ENCODE measurements around the gene EXOC6.
A peak's percentile ranks its signal among the peaks of the same experiment; 100 is the strongest.
"Not testable (repeated sequence)": the region's sequence is repeated elsewhere in the genome, so short reads cannot be mapped to it uniquely, and the experiment has no call there.

Gene EXOC6

GRCh38 chr10:92880917-92881316, 32.6 kb downstream of the EXOC6 start:
- DNase-seq = no peak

GRCh38 chr10:92886334-92886961, 38.1 kb downstream of the EXOC6 start:
- DNase-seq = no peak

GRCh38 chr10:92890471-92890870, 42.2 kb downstream of the EXOC6 start:
- DNase-seq = no peak

GRCh38 chr10:92891885-92892690, 43.8 kb downstream of the EXOC6 start:
- no peak for DNase-seq

GRCh38 chr10:92892691-92893054, 44.4 kb downstream of the EXOC6 start:
- no peak for DNase-seq

GRCh38 chr10:92894081-92894655, 45.8 kb downstream of the EXOC6 start:
- no peak for DNase-seq

GRCh38 chr10:92897916-92898315, 49.6 kb downstream of the EXOC6 start:
- no peak for DNase-seq

- DNase-seq = no peak
These were observed 53.5 kb downstream of the EXOC6 start for GRCh38 chr10:92901819-92902251.

GRCh38 chr10:92903633-92904032, 55.3 kb downstream of the EXOC6 start:
- no peak for DNase-seq

GRCh38 chr10:92907280-92907679, 59.0 kb downstream of the EXOC6 start:
- DNase-seq = no peak

GRCh38 chr10:92912631-92913030, 64.3 kb downstream of the EXOC6 start:
- DNase-seq = not testable (repeated sequence)

- DNase-seq = no peak
These were observed 65.7 kb downstream of the EXOC6 start for GRCh38 chr10:92913973-92914372.

GRCh38 chr10:92914478-92915325, 66.4 kb downstream of the EXOC6 start:
- DNase-seq = peak; percentile 67

- no peak for DNase-seq
These were observed 67.6 kb downstream of the EXOC6 start for GRCh38 chr10:92915892-92916291.

GRCh38 chr10:92916433-92916832, 68.1 kb downstream of the EXOC6 start:
- DNase-seq = no peak

GRCh38 chr10:92918603-92919002, 70.3 kb downstream of the EXOC6 start:
- DNase-seq = no peak

- DNase-seq = no peak
These were observed 72.5 kb downstream of the EXOC6 start for GRCh38 chr10:92920866-92921265.

GRCh38 chr10:92923416-92923815, 75.1 kb downstream of the EXOC6 start:
- DNase-seq = peak; percentile 7

GRCh38 chr10:92929896-92930295, 81.6 kb downstream of the EXOC6 start:
- DNase-seq = no peak

GRCh38 chr10:92931597-92931996, 83.3 kb downstream of the EXOC6 start:
- no peak for DNase-seq

GRCh38 chr10:92937876-92938275, 89.6 kb downstream of the EXOC6 start:
- DNase-seq = no peak

GRCh38 chr10:92938841-92939240, 90.5 kb downstream of the EXOC6 start:
- DNase-seq = no peak

GRCh38 chr10:92942226-92942625, 93.9 kb downstream of the EXOC6 start:
- DNase-seq = no peak
